Spleen (tissue), 11 donors: ENCODE data around the gene PLA1A. TPM values are rescaled to one million over a fixed set of nuclear protein-coding genes. Genes with fewer than 3 reads are reported as not detected.

Experiments used
- DNase-seq: peaks from one replicate; pipeline ENCODE4 v3.0.0-alpha.2; 2020
- H3K27ac ChIP-seq, 8 donors: fragments of 200-600 bp; sonication (generic) in 7 of 8; 1 replicate in 4 of 8; 2 replicates in 4 of 8; pipeline versions ENCODE4 v1.5.0 to v1.8.0; 2016 to 2021; ENCODE audit warnings: inconsistent platforms in 4 of 8, mild to moderate bottlenecking in 4 of 8, moderate library complexity in 1 of 8
- H3K27me3 ChIP-seq, 7 donors: fragments of 200-600 bp; sonication (generic) in 6 of 7; replicated peaks in 1 of 7; 1 replicate in 4 of 7; 2 replicates in 3 of 7; pipeline versions ENCODE4 v1.5.0 to v1.8.0; 2016 to 2021; ENCODE audit warnings: inconsistent platforms in 3 of 7, mild to moderate bottlenecking in 1 of 7
- H3K36me3 ChIP-seq, 6 donors: fragments of 200-600 bp; sonication (generic) in 5 of 6; 1 replicate in 4 of 6; 2 replicates in 2 of 6; pipeline versions ENCODE4 v1.5.0 to v1.8.0; 2016 to 2021; ENCODE audit warnings: inconsistent platforms in 2 of 6
- H3K4me1 ChIP-seq, 6 donors: fragments of 200-600 bp; sonication (generic) in 5 of 6; 1 replicate in 3 of 6; 2 replicates in 3 of 6; pipeline versions ENCODE4 v1.5.0 to v1.8.0; 2016 to 2021; ENCODE audit warnings: inconsistent platforms in 3 of 6
- H3K4me3 ChIP-seq, 8 donors: fragments of 200-600 bp; sonication (generic) in 7 of 8; 1 replicate in 4 of 8; 2 replicates in 4 of 8; pipeline versions ENCODE4 v1.5.0 to v1.8.0; 2016 to 2021; ENCODE audit warnings: inconsistent platforms in 4 of 8, mild to moderate bottlenecking in 4 of 8, moderate library complexity in 2 of 8
- H3K9me3 ChIP-seq, 8 donors: fragments of 200-600 bp; sonication (generic) in 7 of 8; 1 replicate in 4 of 8; 2 replicates in 4 of 8; pipeline versions ENCODE4 v1.5.0 to v1.8.0; 2016 to 2021; ENCODE audit warnings: inconsistent platforms in 4 of 8
- POLR2A ChIP-seq, 3 donors: fragments of 450-650 bp; IDR thresholded peaks; one replicate each; pipeline ENCODE4 v1.5.1; 2017; ENCODE audit warnings: antibody characterized with exemption in 3 of 3, mild to moderate bottlenecking in 1 of 3
- POLR2AphosphoS5 ChIP-seq, 3 donors: sonication (generic); formaldehyde crosslinking; IDR thresholded peaks; one replicate each; pipeline ENCODE4 v1.5.1; 2017; ENCODE audit warnings: antibody characterized with exemption in 3 of 3
- WGBS, 5 donors: extraction: QIAGEN DNeasy Blood & Tissue Kit in 3 of 5; methylation state at CpG; one replicate each; pipeline versions ENCODE4 v1.1.5 to v1.1.7; 2013 to 2018; 5-methylcytosine and 5-hydroxymethylcytosine counted together
- intact Hi-C: fragments of 100-400 bp; cut with DNase I; formaldehyde crosslinking; loops from one replicate; pipeline ENCODE4 v1.15.0; 2023; ENCODE audit warnings: low total_unique reads
- polyA plus RNA-seq, 3 donors: library from polyadenylated mRNA; stranded (reverse); fragments of 200-250 nt; gene quantifications; one replicate each; pipeline ENCODE4 v1.2.1, GENCODE V29; 2013
- total RNA-seq, 7 donors: library from RNA; depleted of rRNA in 3 of 7; stranded (reverse); fragments of >200 nt in 3 of 7; fragmentation: NEBNext Ultra II Directional in 4 of 7; extraction: Animal tissue kit (Norgen Biotek cat#: 25700) in 4 of 7; gene quantifications; one replicate each; pipeline versions ENCODE4 v1.1.0 to v1.2.1, GENCODE V29; 2016 to 2021
- TF ChIP-seq, protein P1 (sequence below), 11 experiments: fragments of 200-600 bp in 7 of 11; fragments of 450-650 bp in 4 of 11; sonication (generic) in 4 of 11; IDR thresholded peaks in 8 of 11; conservative IDR thresholded peaks in 3 of 11; 1 replicate in 7 of 11; 2 replicates in 4 of 11; pipeline versions ENCODE4 v1.4.0 to v1.8.0; 2016 to 2021; ENCODE audit warnings: antibody characterized with exemption in 11 of 11, inconsistent platforms in 4 of 11, mild to moderate bottlenecking in 1 of 11
- donor health status: healthy with polysubstance abuse.
- donor health status: DM: no; HTN: no; CAD: no; lungs with moderate emphysema.
- donor health status: DM: no; HTN: no; CAD: no.
- donor health status: Bipolar disorder and iron deficiency.
- donor health status: healthy.
- donor health status: DM: no; HTN: no; CAD: no.
- donor health status: DM: yes; HTN: yes; CAD: no.

PLA1A gene
- total and polyA plus RNA-seq, 10 donors = 0.27 to 6.8 (median 0.79) TPM; not detected in 1

DNA sequence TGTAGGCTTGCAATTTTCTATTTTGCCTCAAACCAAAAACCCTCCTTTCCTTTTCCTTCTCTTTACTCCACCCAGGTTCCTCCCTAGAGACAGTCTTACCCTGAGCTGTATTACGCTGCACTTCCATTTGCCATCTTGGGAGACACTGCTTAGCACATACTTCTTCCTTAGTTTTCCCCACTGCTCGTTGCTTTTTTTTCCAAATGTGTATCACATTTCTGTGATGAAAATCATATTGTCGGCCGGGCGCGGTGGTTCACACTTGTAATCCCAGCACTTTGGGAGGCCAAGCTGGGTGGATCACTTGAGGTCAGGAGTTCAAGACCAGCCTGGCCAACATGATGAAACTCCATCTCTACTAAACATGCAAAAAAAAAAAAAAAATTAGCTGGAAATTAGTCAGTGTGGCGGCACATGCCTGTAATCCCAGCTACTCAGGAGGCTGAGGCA is 33.2 kb downstream of the PLA1A start:
- intact Hi-C loops = no loop called here
- no peak for TF ChIP-seq POLR2AphosphoS5 (IDR thresholded peaks at IDR 0.05)
- TF ChIP-seq, protein P1, sequence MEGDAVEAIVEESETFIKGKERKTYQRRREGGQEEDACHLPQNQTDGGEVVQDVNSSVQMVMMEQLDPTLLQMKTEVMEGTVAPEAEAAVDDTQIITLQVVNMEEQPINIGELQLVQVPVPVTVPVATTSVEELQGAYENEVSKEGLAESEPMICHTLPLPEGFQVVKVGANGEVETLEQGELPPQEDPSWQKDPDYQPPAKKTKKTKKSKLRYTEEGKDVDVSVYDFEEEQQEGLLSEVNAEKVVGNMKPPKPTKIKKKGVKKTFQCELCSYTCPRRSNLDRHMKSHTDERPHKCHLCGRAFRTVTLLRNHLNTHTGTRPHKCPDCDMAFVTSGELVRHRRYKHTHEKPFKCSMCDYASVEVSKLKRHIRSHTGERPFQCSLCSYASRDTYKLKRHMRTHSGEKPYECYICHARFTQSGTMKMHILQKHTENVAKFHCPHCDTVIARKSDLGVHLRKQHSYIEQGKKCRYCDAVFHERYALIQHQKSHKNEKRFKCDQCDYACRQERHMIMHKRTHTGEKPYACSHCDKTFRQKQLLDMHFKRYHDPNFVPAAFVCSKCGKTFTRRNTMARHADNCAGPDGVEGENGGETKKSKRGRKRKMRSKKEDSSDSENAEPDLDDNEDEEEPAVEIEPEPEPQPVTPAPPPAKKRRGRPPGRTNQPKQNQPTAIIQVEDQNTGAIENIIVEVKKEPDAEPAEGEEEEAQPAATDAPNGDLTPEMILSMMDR (IDR thresholded peaks at IDR 0.05 in 8 of 11, conservative IDR thresholded peaks at IDR 0.05 in 3 of 11) = no peak
- no peak for TF ChIP-seq POLR2A (IDR thresholded peaks at IDR 0.05)
- no peaks in the 10 kb centered on the region for H3K27me3 ChIP-seq
- no peaks in the 10 kb centered on the region for H3K36me3 ChIP-seq
- peak overlapping the region in 5 of 8 donors; percentile 8 to 72 (median 46) for H3K27ac ChIP-seq
- no peaks in the 10 kb centered on the region for H3K9me3 ChIP-seq
- 78 to 90% (median 82%) methylated on average over 7 of the region's 7 CpGs for WGBS, 5 donors
- peaks cover 19 to 56% (median 40%) of the 10 kb centered on the region in 6 donors for H3K4me1 ChIP-seq
- no peak for DNase-seq
- H3K4me3 ChIP-seq = no peak overlapping the region

DNA sequence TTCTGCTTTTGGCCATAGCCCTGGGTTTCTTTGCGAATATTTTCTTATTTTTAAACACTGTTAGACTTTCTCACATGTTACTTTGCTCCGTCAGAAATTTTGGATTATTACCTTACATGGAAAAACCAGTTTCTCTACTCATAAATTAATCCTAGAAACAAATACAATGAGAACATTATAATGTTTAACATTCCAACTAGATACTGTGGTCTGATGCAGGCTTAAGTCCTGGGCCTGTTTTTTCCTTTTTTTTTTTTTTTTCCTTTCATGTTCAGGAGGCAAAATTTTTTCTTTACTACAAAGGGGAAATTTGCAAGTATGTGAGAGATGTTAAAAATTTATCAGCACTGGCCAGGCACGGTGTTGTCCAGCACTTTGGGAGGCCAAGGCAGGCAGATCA is 33.8 kb downstream of the PLA1A start:
- Histone ChIP-seq H3K36me3 (no peaks in the 10 kb centered on the region), H3K4me1 (peaks cover 19 to 52% (median 39%) of the 10 kb centered on the region in 6 donors), H3K9me3 (no peaks in the 10 kb centered on the region), H3K27ac (peak overlapping the region in 2 of 8 donors; percentile 69 to 72), H3K4me3 (no peak overlapping the region), H3K27me3 (no peaks in the 10 kb centered on the region)
- intact Hi-C loops = no loop called here
- TF ChIP-seq, protein P1 (IDR thresholded peaks at IDR 0.05 in 8 of 11, conservative IDR thresholded peaks at IDR 0.05 in 3 of 11) = no peak
- TF ChIP-seq POLR2A (IDR thresholded peaks at IDR 0.05) (no peak), POLR2AphosphoS5 (IDR thresholded peaks at IDR 0.05) (no peak)
- DNase-seq = no peak
- WGBS, 5 donors = 88 to 99% (median 92%) methylated on average over 3 of the region's 3 CpGs

DNA sequence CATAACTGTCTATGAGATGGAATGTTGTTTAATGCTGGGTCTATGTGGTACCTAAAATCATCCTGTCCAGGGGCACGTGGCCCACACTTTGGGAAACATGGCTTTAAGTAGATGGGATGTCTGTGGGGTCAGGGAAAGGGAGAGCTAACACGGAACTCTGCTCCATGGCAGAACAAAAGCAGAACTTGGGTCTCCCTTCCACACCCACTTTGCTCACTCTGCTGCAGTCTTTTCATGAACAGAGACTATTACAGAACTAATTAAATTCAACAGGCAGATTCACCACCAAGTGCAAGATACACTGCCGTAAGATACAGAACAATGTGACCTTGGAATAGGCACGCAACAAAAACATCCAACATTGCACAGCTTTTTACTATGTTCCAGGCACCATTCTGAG is 34.5 kb downstream of the PLA1A start:
- TF ChIP-seq POLR2A (IDR thresholded peaks at IDR 0.05) = no peak
- TF ChIP-seq, protein P1 (IDR thresholded peaks at IDR 0.05 in 8 of 11, conservative IDR thresholded peaks at IDR 0.05 in 3 of 11) = no peak
- TF ChIP-seq POLR2AphosphoS5 (IDR thresholded peaks at IDR 0.05) = no peak
- DNase-seq = no peak
- no peak overlapping the region for H3K27ac ChIP-seq
- 68 to 87% (median 77%) methylated on average over 4 of the region's 4 CpGs for WGBS, 5 donors
- peaks cover 17 to 52% (median 35%) of the 10 kb centered on the region in 6 donors for H3K4me1 ChIP-seq
- H3K36me3 ChIP-seq = no peaks in the 10 kb centered on the region
- H3K27me3 ChIP-seq = no peaks in the 10 kb centered on the region
- intact Hi-C loops = no loop called here
- no peaks in the 10 kb centered on the region for H3K9me3 ChIP-seq
- no peak overlapping the region for H3K4me3 ChIP-seq

DNA sequence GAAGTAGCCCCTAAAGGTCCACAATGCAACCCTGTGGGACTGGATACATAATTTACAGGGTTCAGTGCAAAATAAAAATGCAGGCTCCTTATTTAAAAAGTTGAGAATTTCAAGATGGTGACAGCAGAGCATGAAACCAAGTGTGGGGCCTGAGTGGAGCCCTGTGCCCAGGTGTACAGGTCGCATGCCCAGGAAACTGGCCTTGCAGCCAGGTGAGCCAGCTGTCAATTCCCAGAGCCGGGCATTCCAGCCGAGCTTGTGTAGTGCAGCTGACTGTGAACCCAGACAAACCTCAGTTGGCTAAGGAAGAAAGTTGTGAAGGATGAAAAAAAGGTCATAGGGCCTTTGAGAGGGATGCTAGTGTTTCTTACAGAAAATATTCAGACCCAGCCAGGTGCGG is 35.1 kb downstream of the PLA1A start:
- DNase-seq = no peak
- Histone ChIP-seq H3K4me1 (peaks cover 14 to 52% (median 34%) of the 10 kb centered on the region in 6 donors), H3K27me3 (no peaks in the 10 kb centered on the region), H3K36me3 (no peaks in the 10 kb centered on the region), H3K4me3 (no peak overlapping the region), H3K9me3 (no peaks in the 10 kb centered on the region), H3K27ac (no peak overlapping the region)
- intact Hi-C loops = no loop called here
- 77 to 91% (median 84%) methylated on average over 4 of the region's 4 CpGs for WGBS, 5 donors
- TF ChIP-seq POLR2AphosphoS5 (IDR thresholded peaks at IDR 0.05) (no peak), POLR2A (IDR thresholded peaks at IDR 0.05) (no peak)
- TF ChIP-seq, protein P1 (IDR thresholded peaks at IDR 0.05 in 8 of 11, conservative IDR thresholded peaks at IDR 0.05 in 3 of 11) = no peak
